Epithelial cell of esophagus (primary cell): ENCODE results near the gene FRAT1.

Source experiments
- DNase-seq: peaks from one replicate; pipeline ENCODE4 v3.0.0; 2010; ENCODE audit warnings: low read depth
- H3K4me3 ChIP-seq: 2 replicates; pipeline ENCODE4 v1.5.1; 2011; ENCODE audit warnings: mild to moderate bottlenecking, low read length, control low read depth
- CTCF ChIP-seq: IDR thresholded peaks from 2 replicates; pipeline ENCODE4 v1.5.1; 2011; ENCODE audit warnings: low read depth, mild to moderate bottlenecking, low read length, control low read depth, inconsistent platforms; ENCODE audit not compliant: insufficient read depth; ENCODE audit errors: missing control alignments

Gene FRAT1

GRCh38 chr10:97360705-97361536 is 41.9 kb downstream of the FRAT1 start:
- peak; percentile 35 for DNase-seq
- no peak for TF ChIP-seq CTCF
- H3K4me3 ChIP-seq = no peak overlapping the region

GRCh38 chr10:97361537-97361901 is 42.4 kb downstream of the FRAT1 start:
- no peak for TF ChIP-seq CTCF
- DNase-seq = no peak
- H3K4me3 ChIP-seq = no peak overlapping the region

- H3K4me3 ChIP-seq = no peak overlapping the region
Measured at GRCh38 chr10:97362310-97363033, 43.4 kb downstream of the FRAT1 start.

GRCh38 chr10:97363071-97363470 is 44.0 kb downstream of the FRAT1 start:
- TF ChIP-seq CTCF = no peak
- H3K4me3 ChIP-seq = no peak overlapping the region

More at GRCh38 chr10:97362310-97363033, 43.4 kb downstream of the FRAT1 start:
- no peak for TF ChIP-seq CTCF
- no peak for DNase-seq

GRCh38 chr10:97365761-97366351 is 46.8 kb downstream of the FRAT1 start:
- H3K4me3 ChIP-seq = no peak overlapping the region
- DNase-seq = no peak
- no peak for TF ChIP-seq CTCF

More at GRCh38 chr10:97363071-97363470, 44.0 kb downstream of the FRAT1 start:
- DNase-seq = no peak

GRCh38 chr10:97366572-97366971 is 47.5 kb downstream of the FRAT1 start:
- TF ChIP-seq CTCF = no peak
- no peak overlapping the region for H3K4me3 ChIP-seq

More at GRCh38 chr10:97366572-97366971, 47.5 kb downstream of the FRAT1 start:
- DNase-seq = no peak
